Muscle of leg (tissue), 11 donors: ENCODE data around the gene MARK4. TPM values are rescaled to one million over a fixed set of nuclear protein-coding genes. Genes with fewer than 3 reads are reported as not detected.

Experiments used
- DNase-seq: peaks from one replicate; pipeline ENCODE4 v3.0.0; 2013
- H3K27ac ChIP-seq: one replicate; pipeline ENCODE4 v1.5.1; 2013; ENCODE audit warnings: mild to moderate bottlenecking, low read length, control low read depth
- H3K27me3 ChIP-seq: one replicate; pipeline ENCODE4 v1.6.1; 2013; ENCODE audit warnings: low read length; ENCODE audit not compliant: control insufficient read depth, insufficient read depth
- H3K36me3 ChIP-seq: one replicate; pipeline ENCODE4 v1.6.1; 2013; ENCODE audit warnings: low read length; ENCODE audit not compliant: control insufficient read depth, insufficient read depth
- H3K4me1 ChIP-seq: one replicate; pipeline ENCODE4 v1.6.1; 2013; ENCODE audit warnings: low read length; ENCODE audit not compliant: control insufficient read depth, insufficient read depth
- H3K4me3 ChIP-seq: one replicate; pipeline ENCODE4 v1.5.1; 2013; ENCODE audit warnings: low read length, control low read depth
- H3K9me3 ChIP-seq: replicated peaks from 2 replicates; pipeline ENCODE4 v1.6.1; 2013; ENCODE audit warnings: low read depth, low read length; ENCODE audit not compliant: control insufficient read depth
- WGBS: methylation state at CpG from one replicate; pipeline ENCODE4 v1.1.5; 2013; ENCODE audit warnings: missing lambda C conversion rate; ENCODE audit not compliant: insufficient coverage; 5-methylcytosine and 5-hydroxymethylcytosine counted together
- polyA plus RNA-seq, 8 donors: library from polyadenylated mRNA; unstranded; fragments of 120-200 nt; gene quantifications; one replicate each; pipeline versions ENCODE4 v1.2.1 to v1.2.3, GENCODE V29; 2013; ENCODE audit warnings: inconsistent platforms in 1 of 8, low replicate concordance in 1 of 8; ENCODE audit not compliant: insufficient read length in 8 of 8, insufficient read depth in 1 of 8
- total RNA-seq: library from RNA; stranded (reverse); fragments of 120-200 nt; gene quantifications from one replicate; pipeline ENCODE4 v1.2.4, GENCODE V29; 2013

Gene MARK4
- total and polyA plus RNA-seq, 9 donors = 11.1 to 38.9 (median 35.6) TPM

- H3K9me3 ChIP-seq = no peaks in the 10 kb centered on the region
- no peaks in the 10 kb centered on the region for H3K36me3 ChIP-seq
- WGBS = 12% methylated on average over 4 of the region's 8 CpGs
- no peak overlapping the region for H3K27ac ChIP-seq
- no peak for DNase-seq
- H3K4me1 ChIP-seq = peaks cover 5% of the 10 kb centered on the region
- peaks cover 57% of the 10 kb centered on the region for H3K27me3 ChIP-seq
- H3K4me3 ChIP-seq = no peak overlapping the region
These were observed 15.6 kb upstream of the MARK4 start for GRCh38 chr19:45235485-45235884.

GRCh38 chr19:45238556-45238955, 12.5 kb upstream of the MARK4 start:
- Histone ChIP-seq H3K27ac (no peak overlapping the region), H3K27me3 (peaks cover 39% of the 10 kb centered on the region), H3K9me3 (no peaks in the 10 kb centered on the region), H3K36me3 (no peaks in the 10 kb centered on the region), H3K4me3 (no peak overlapping the region), H3K4me1 (peaks cover 5% of the 10 kb centered on the region)
- DNase-seq = no peak
- 76% methylated on average over 16 of the region's 25 CpGs for WGBS

GRCh38 chr19:45243144-45243732, 7.8 kb upstream of the MARK4 start:
- DNase-seq = no peak
- no peaks in the 10 kb centered on the region for H3K36me3 ChIP-seq
- H3K4me1 ChIP-seq = peaks cover 7% of the 10 kb centered on the region
- peaks cover 4% of the 10 kb centered on the region for H3K27me3 ChIP-seq
- 61% methylated on average over 11 of the region's 13 CpGs for WGBS
- no peak overlapping the region for H3K27ac ChIP-seq
- H3K9me3 ChIP-seq = no peaks in the 10 kb centered on the region
- H3K4me3 ChIP-seq = no peak overlapping the region

GRCh38 chr19:45244133-45244794, 6.8 kb upstream of the MARK4 start:
- H3K4me3 ChIP-seq = no peak overlapping the region
- no peaks in the 10 kb centered on the region for H3K9me3 ChIP-seq
- H3K27me3 ChIP-seq = peaks cover 3% of the 10 kb centered on the region
- H3K36me3 ChIP-seq = no peaks in the 10 kb centered on the region
- H3K27ac ChIP-seq = no peak overlapping the region
- 43% methylated on average over 15 of the region's 15 CpGs for WGBS
- peaks cover 7% of the 10 kb centered on the region for H3K4me1 ChIP-seq
- DNase-seq = no peak

- 18% methylated on average over 13 of the region's 17 CpGs for WGBS
- H3K36me3 ChIP-seq = no peaks in the 10 kb centered on the region
- peak within 1 kb of the TSS; percentile 71 for H3K27ac ChIP-seq
- no peaks in the 10 kb centered on the region for H3K9me3 ChIP-seq
- peaks cover 3% of the 10 kb centered on the region for H3K27me3 ChIP-seq
- no peak within 1 kb of the TSS for H3K4me3 ChIP-seq
- H3K4me1 ChIP-seq = peaks cover 12% of the 10 kb centered on the region
- DNase-seq = peak; percentile 67
These were observed 5.7 kb upstream of the MARK4 start, which contains the start of gene EXOC3L2 for GRCh38 chr19:45245334-45245787. Gene EXOC3L2, minus strand, starts transcription at chr19:45245407. Its CDS starts 6,362 bp downstream, at chr19:45239045.

GRCh38 chr19:45245826-45246225, 5.2 kb upstream of the MARK4 start:
- Histone ChIP-seq H3K36me3 (no peaks in the 10 kb centered on the region), H3K27ac (peak overlapping the region; percentile 71), H3K4me3 (no peak overlapping the region), H3K9me3 (no peaks in the 10 kb centered on the region), H3K4me1 (peaks cover 17% of the 10 kb centered on the region), H3K27me3 (peaks cover 3% of the 10 kb centered on the region)
- 41% methylated on average over 3 of the region's 4 CpGs for WGBS
- DNase-seq = no peak

- DNase-seq = no peak
- no peaks in the 10 kb centered on the region for H3K36me3 ChIP-seq
- WGBS = 100% methylated on average over 2 of the region's 8 CpGs
- no peak overlapping the region for H3K27ac ChIP-seq
- no peaks in the 10 kb centered on the region for H3K9me3 ChIP-seq
- peaks cover 3% of the 10 kb centered on the region for H3K27me3 ChIP-seq
- peaks cover 19% of the 10 kb centered on the region for H3K4me1 ChIP-seq
- H3K4me3 ChIP-seq = no peak overlapping the region
These were observed 3.9 kb upstream of the MARK4 start for GRCh38 chr19:45247136-45247535.

- WGBS = 52% methylated on average over 6 of the region's 11 CpGs
- H3K4me1 ChIP-seq = peaks cover 41% of the 10 kb centered on the region
These were observed 1.6 kb upstream of the MARK4 start for GRCh38 chr19:45249261-45250033.

GRCh38 chr19:45250216-45250831, 747 bp upstream of the MARK4 start:
- H3K27me3 ChIP-seq = peaks cover under 1% of the 10 kb centered on the region
- WGBS = 55% methylated on average over 3 of the region's 14 CpGs
- peak overlapping the region; percentile 67 for H3K4me3 ChIP-seq
- peaks cover 6% of the 10 kb centered on the region for H3K36me3 ChIP-seq
- no peak for DNase-seq
- no peaks in the 10 kb centered on the region for H3K9me3 ChIP-seq
- peaks cover 42% of the 10 kb centered on the region for H3K4me1 ChIP-seq
- no peak overlapping the region for H3K27ac ChIP-seq

More at GRCh38 chr19:45249261-45250033, 1.6 kb upstream of the MARK4 start:
- Histone ChIP-seq H3K9me3 (no peaks in the 10 kb centered on the region), H3K27ac (no peak overlapping the region), H3K36me3 (peaks cover 6% of the 10 kb centered on the region), H3K4me3 (no peak overlapping the region), H3K27me3 (peaks cover 3% of the 10 kb centered on the region)
- no peak for DNase-seq
